Heart right ventricle (tissue), 16 donors: ENCODE data around the gene DCHS1. TPM values are rescaled to one million over a fixed set of nuclear protein-coding genes. Genes with fewer than 3 reads are reported as not detected.
A peak's percentile ranks its signal among the peaks of the same experiment; 100 is the strongest.

Source experiments
- ATAC-seq, 8 donors: fragments of 200-7000 bp; cut with Tn5 transposase; one replicate each; pipeline ENCODE4 v1.9.1; 2020; ENCODE audit warnings: mild to moderate bottlenecking in 8 of 8, moderate library complexity in 8 of 8, moderate number of reproducible peaks in 1 of 8
- DNase-seq, 2 donors: peaks; one replicate each; pipeline ENCODE4 v3.0.0-alpha.2; 2020
- H3K27ac ChIP-seq, 10 donors: fragments of 200-600 bp; sonication (generic) in 2 of 10; one replicate each; pipeline versions ENCODE4 v1.5.0 to v1.8.0; 2020 to 2022; ENCODE audit warnings: mild to moderate bottlenecking in 3 of 10
- H3K27me3 ChIP-seq, 7 donors: fragments of 200-600 bp; one replicate each; pipeline ENCODE4 v1.8.0; 2021 to 2022; ENCODE audit warnings: mild to moderate bottlenecking in 2 of 7
- H3K36me3 ChIP-seq, 9 donors: fragments of 200-600 bp; sonication (generic) in 1 of 9; one replicate each; pipeline versions ENCODE4 v1.5.0 to v1.8.0; 2020 to 2022; ENCODE audit warnings: mild to moderate bottlenecking in 2 of 9
- H3K4me1 ChIP-seq, 9 donors: fragments of 200-600 bp; sonication (generic) in 1 of 9; one replicate each; pipeline versions ENCODE4 v1.5.0 to v1.8.0; 2020 to 2022; ENCODE audit warnings: mild to moderate bottlenecking in 4 of 9
- H3K4me3 ChIP-seq, 10 donors: fragments of 200-600 bp; sonication (generic) in 2 of 10; one replicate each; pipeline versions ENCODE4 v1.5.0 to v1.8.0; 2020 to 2022; ENCODE audit warnings: mild to moderate bottlenecking in 7 of 10, moderate library complexity in 2 of 10
- H3K9me3 ChIP-seq, 11 donors: fragments of 200-600 bp in 10 of 11; sonication (generic) in 2 of 11; one replicate each; pipeline versions ENCODE4 v1.5.0 to v1.8.0; 2013 to 2022; ENCODE audit warnings: mild to moderate bottlenecking in 2 of 11, control low read depth in 1 of 11, moderate library complexity in 1 of 11
- CTCF ChIP-seq, 9 donors: fragments of 200-600 bp; sonication (generic) in 2 of 9; IDR thresholded peaks; one replicate each; pipeline versions ENCODE4 v1.5.0 to v1.8.0; 2021 to 2022; ENCODE audit warnings: antibody characterized with exemption in 9 of 9, mild to moderate bottlenecking in 5 of 9, moderate library complexity in 1 of 9
- WGBS, 2 donors: extraction: QIAGEN DNeasy Blood & Tissue Kit; methylation state at CpG; one replicate each; pipeline ENCODE4 v1.1.7; 2013; ENCODE audit warnings: inconsistent platforms in 1 of 2; 5-methylcytosine and 5-hydroxymethylcytosine counted together
- intact Hi-C, 10 donors: fragments of 100-400 bp; cut with DNase I; formaldehyde crosslinking; loops; one replicate each; pipeline versions ENCODE4 v1.11.1 to v1.14.2; 2022
- polyA plus RNA-seq, 2 donors: library from polyadenylated mRNA; stranded (reverse); fragments of 200-250 nt; gene quantifications; one replicate each; pipeline ENCODE4 v1.2.3, GENCODE V29; 2013
- total RNA-seq, 10 donors: library from RNA; stranded (reverse); fragmentation: NEBNext Ultra II Directional in 3 of 10; extraction: Animal tissue kit (Norgen Biotek cat#: 25700) in 3 of 10; gene quantifications; one replicate each; pipeline versions ENCODE4 v1.2.1 to v1.2.4, GENCODE V29; 2021 to 2023
- donor health status: Arrhythmogenic right ventricular cardiomyopathy.
- donor health status: ischemic (EF 13 %, LVEDD 7.1; RV severe dilation, severe dysfunction).
- donor health status: healthy with polysubstance abuse.
- donor health status: DM: no; HTN: yes; CAD: no.
- donor health status: DM: no; HTN: no; CAD: no.
- donor health status: ischemic (EF 25% LVEDD 6.9; RV normal size, moderate dysfunction).
- donor health status: ischemic (EF 25% LVEDD 5.7; RV mildly dilated, moderate dysfunction).
- donor health status: healthy.
- donor health status: DM: yes; HTN: yes; CAD: no.
- donor health status: Ischemic cardiomyopathy.
- donor health status: ischemic (EF 35%, LVEDD 5.7; RV mildly dilated, moderate dysfunction).
- donor health status: nonischemic (EF 11% LVEDD 7.7; RV severe dilation, severe dysfunction).
- donor health status: DM: yes; HTN: yes; CAD: no.
- donor health status: PGD.
- donor health status: ischemic (EF 29% LVEDD 5.4; RV normal size, mild dysfunction).
- donor health status: nonischemic (EF 23%, LVEDD 6.1; RV moderate dilation, normal function).

DCHS1 gene
- total and polyA plus RNA-seq, 12 donors = 4.1 to 12.4 (median 8.2) TPM

- ATAC-seq (no peak), DNase-seq (no peak)
- intact Hi-C loops = loop anchor here in 1 of 10 donors (5.0 kb wide), 1 partner anchor 41 kb away; the partner anchor contains the start of gene TAF10
- Histone ChIP-seq H3K9me3 (no peaks in the 10 kb centered on the region), H3K27me3 (peaks cover 0 to 24% (median 0%) of the 10 kb centered on the region in 7 donors), H3K36me3 (no peaks in the 10 kb centered on the region), H3K4me3 (no peak overlapping the region), H3K27ac (peak overlapping the region in 1 of 10 donors; percentile 91), H3K4me1 (peaks cover 8 to 74% (median 26%) of the 10 kb centered on the region in 9 donors)
- no peak for TF ChIP-seq CTCF (IDR thresholded peaks at IDR 0.05)
- 92 to 93% methylated on average over 2 of the region's 2 CpGs for WGBS, 2 donors
Measured at GRCh38 chr11:6653656-6654055, 2.0 kb downstream of the DCHS1 start.

GRCh38 chr11:6653097-6653496, 2.5 kb downstream of the DCHS1 start:
- no peak for DNase-seq
- 90 to 96% methylated on average over 1 of the region's 1 CpG for WGBS, 2 donors
- intact Hi-C loops = loop anchor here in 1 of 10 donors (5.0 kb wide), 1 partner anchor 41 kb away; the partner anchor contains the start of gene TAF10
- Histone ChIP-seq H3K36me3 (no peaks in the 10 kb centered on the region), H3K27ac (peak overlapping the region in 3 of 10 donors; percentile 2 to 94 (median 18)), H3K9me3 (no peaks in the 10 kb centered on the region), H3K27me3 (peaks cover 0 to 24% (median 0%) of the 10 kb centered on the region in 7 donors), H3K4me1 (peaks cover 8 to 79% (median 32%) of the 10 kb centered on the region in 9 donors), H3K4me3 (no peak overlapping the region)
- TF ChIP-seq CTCF (IDR thresholded peaks at IDR 0.05) = no peak
- ATAC-seq = no peak

- Histone ChIP-seq H3K4me1 (peaks cover 9 to 79% (median 41%) of the 10 kb centered on the region in 9 donors), H3K27me3 (peaks cover 0 to 21% (median 0%) of the 10 kb centered on the region in 7 donors), H3K9me3 (no peaks in the 10 kb centered on the region), H3K36me3 (no peaks in the 10 kb centered on the region), H3K4me3 (no peak overlapping the region), H3K27ac (peak overlapping the region in 2 of 10 donors; percentile 18 to 94)
- TF ChIP-seq CTCF (IDR thresholded peaks at IDR 0.05) = no peak
- ATAC-seq = no peak
- 50 to 62% methylated on average over 3 of the region's 3 CpGs for WGBS, 2 donors
- intact Hi-C loops = loop anchor here in 1 of 10 donors (5.0 kb wide), 1 partner anchor 40 kb away; the partner anchor contains the start of gene TAF10
- DNase-seq = no peak
Measured at GRCh38 chr11:6652182-6652581, 3.4 kb downstream of the DCHS1 start.

GRCh38 chr11:6650980-6651379, 4.6 kb downstream of the DCHS1 start:
- DNase-seq (no peak), ATAC-seq (no peak)
- TF ChIP-seq CTCF (IDR thresholded peaks at IDR 0.05) = no peak
- intact Hi-C loops = loop anchor here in 1 of 10 donors (5.0 kb wide), 1 partner anchor 39 kb away; the partner anchor contains the start of gene TAF10
- no peaks in the 10 kb centered on the region for H3K9me3 ChIP-seq
- 48 to 54% methylated on average over 6 of the region's 6 CpGs for WGBS, 2 donors
- H3K27ac ChIP-seq = peak overlapping the region in 1 of 10 donors; percentile 94
- peaks cover 0 to 10% (median 0%) of the 10 kb centered on the region in 7 donors for H3K27me3 ChIP-seq
- H3K4me3 ChIP-seq = no peak overlapping the region
- peaks cover 10 to 80% (median 53%) of the 10 kb centered on the region in 9 donors for H3K4me1 ChIP-seq
- no peaks in the 10 kb centered on the region for H3K36me3 ChIP-seq
